Prostate gland (tissue), 2 donors: ENCODE results near the gene DNAH10. TPM values are rescaled to one million over a fixed set of nuclear protein-coding genes. Genes with fewer than 3 reads are reported as not detected.

Experiments
- DNase-seq: peaks from one replicate; pipeline ENCODE4 v3.0.0-alpha.2; 2019; ENCODE audit warnings: low spot score
- H3K27ac ChIP-seq, 2 donors: fragments of 200-600 bp; sonication (generic); 2 replicates each; pipeline ENCODE4 v1.5.1; 2017 to 2019
- H3K27me3 ChIP-seq: fragments of 200-600 bp; sonication (generic); replicated peaks from 2 replicates; pipeline ENCODE4 v1.5.1; 2019; ENCODE audit not compliant: insufficient read depth
- H3K36me3 ChIP-seq, 2 donors: fragments of 200-600 bp; sonication (generic); 1 replicate in 1 of 2; 2 replicates in 1 of 2; pipeline versions ENCODE4 v1.5.1 to v1.8.1; 2017 to 2019
- H3K4me1 ChIP-seq: fragments of 200-600 bp; sonication (generic); replicated peaks from 2 replicates; pipeline ENCODE4 v1.5.1; 2019
- H3K4me3 ChIP-seq, 2 donors: fragments of 200-600 bp; sonication (generic); 2 replicates each; pipeline ENCODE4 v1.5.1; 2017 to 2019
- H3K9me3 ChIP-seq: fragments of 200-600 bp; sonication (generic); 2 replicates; pipeline ENCODE4 v1.5.1; 2017
- POLR2A ChIP-seq: fragments of 450-650 bp; IDR thresholded peaks from one replicate; pipeline ENCODE4 v1.6.1; 2016; ENCODE audit warnings: antibody characterized with exemption, mild to moderate bottlenecking
- POLR2AphosphoS5 ChIP-seq: sonication (generic); formaldehyde crosslinking; IDR thresholded peaks from one replicate; pipeline ENCODE4 v1.6.1; 2017; ENCODE audit warnings: antibody characterized with exemption
- WGBS: methylation state at CpG from one replicate; pipeline ENCODE4 v1.1.5; 2018; 5-methylcytosine and 5-hydroxymethylcytosine counted together
- intact Hi-C: fragments of 100-400 bp; cut with DNase I; formaldehyde crosslinking; loops from one replicate; pipeline ENCODE4 v1.14.2; 2022
- total RNA-seq, 2 donors: library from RNA; depleted of rRNA; stranded (reverse); fragments of >200 nt; gene quantifications; one replicate each; pipeline ENCODE4 v1.1.0, GENCODE V29; 2016
- TF ChIP-seq, protein P1 (sequence below), 4 experiments: fragments of 200-600 bp in 2 of 4; fragments of 450-650 bp in 2 of 4; sonication (generic) in 2 of 4; IDR thresholded peaks; 1 replicate in 3 of 4; 2 replicates in 1 of 4; pipeline ENCODE4 v1.5.1; 2016 to 2019; ENCODE audit warnings: antibody characterized with exemption in 4 of 4, mild to moderate bottlenecking in 2 of 4, moderate library complexity in 2 of 4

The DNAH10 gene
- total RNA-seq, 2 donors from 2014 or later: 0.68 to 7.9 TPM

DNA sequence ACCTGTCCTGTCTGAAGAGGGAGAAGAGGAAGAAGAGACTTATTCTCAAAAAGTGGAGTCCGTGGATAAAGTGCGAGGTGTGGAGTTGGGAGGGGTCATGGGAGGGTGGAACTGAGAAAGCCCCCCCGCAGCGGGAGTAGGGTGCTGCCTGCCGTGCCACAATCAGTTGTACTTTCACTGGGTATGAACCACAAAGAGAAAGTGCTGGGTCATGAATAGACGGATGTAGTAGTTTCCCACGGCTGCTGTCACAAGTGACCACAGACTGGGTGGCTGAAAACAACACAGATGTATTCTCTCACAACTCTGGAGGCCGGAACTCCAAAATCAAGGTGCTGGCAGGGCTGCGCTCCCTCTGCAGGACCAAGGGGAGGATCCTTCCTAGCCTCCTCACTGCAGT lies 5.5 kb downstream of the DNAH10 start:
- Histone ChIP-seq H3K9me3 (no peaks in the 10 kb centered on the region), H3K27me3 (no peaks in the 10 kb centered on the region), H3K36me3 (no peaks in the 10 kb centered on the region), H3K27ac (no peak overlapping the region), H3K4me1 (peaks cover 4% of the 10 kb centered on the region), H3K4me3 (no peak overlapping the region)
- intact Hi-C loops: no loop called here
- WGBS: 83% methylated on average over 9 of the region's 9 CpGs
- DNase-seq: no peak
- TF ChIP-seq POLR2AphosphoS5 (no peak), POLR2A (no peak)
- TF ChIP-seq, protein P1, sequence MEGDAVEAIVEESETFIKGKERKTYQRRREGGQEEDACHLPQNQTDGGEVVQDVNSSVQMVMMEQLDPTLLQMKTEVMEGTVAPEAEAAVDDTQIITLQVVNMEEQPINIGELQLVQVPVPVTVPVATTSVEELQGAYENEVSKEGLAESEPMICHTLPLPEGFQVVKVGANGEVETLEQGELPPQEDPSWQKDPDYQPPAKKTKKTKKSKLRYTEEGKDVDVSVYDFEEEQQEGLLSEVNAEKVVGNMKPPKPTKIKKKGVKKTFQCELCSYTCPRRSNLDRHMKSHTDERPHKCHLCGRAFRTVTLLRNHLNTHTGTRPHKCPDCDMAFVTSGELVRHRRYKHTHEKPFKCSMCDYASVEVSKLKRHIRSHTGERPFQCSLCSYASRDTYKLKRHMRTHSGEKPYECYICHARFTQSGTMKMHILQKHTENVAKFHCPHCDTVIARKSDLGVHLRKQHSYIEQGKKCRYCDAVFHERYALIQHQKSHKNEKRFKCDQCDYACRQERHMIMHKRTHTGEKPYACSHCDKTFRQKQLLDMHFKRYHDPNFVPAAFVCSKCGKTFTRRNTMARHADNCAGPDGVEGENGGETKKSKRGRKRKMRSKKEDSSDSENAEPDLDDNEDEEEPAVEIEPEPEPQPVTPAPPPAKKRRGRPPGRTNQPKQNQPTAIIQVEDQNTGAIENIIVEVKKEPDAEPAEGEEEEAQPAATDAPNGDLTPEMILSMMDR (IDR thresholded peaks at IDR 0.05): no peak

DNA sequence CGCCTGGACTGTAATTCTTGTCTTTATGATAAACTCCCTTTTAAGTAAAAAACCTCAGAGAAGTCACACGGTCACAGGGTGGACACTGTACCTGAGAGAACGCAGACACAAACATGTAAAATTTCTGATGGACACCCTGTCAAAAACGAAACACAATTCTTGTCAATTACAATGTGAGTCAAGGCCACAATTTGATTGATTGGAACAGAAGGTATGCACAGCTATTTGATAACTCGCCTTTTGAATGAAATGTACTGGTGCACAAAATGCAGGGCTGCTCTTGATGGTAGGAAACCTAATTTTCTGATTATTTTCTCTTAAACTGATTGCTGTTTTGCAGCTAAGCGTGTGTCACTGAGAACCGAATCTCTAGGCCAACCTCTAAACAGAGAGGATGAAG lies 9.2 kb downstream of the DNAH10 start:
- no peak for DNase-seq
- Histone ChIP-seq H3K36me3 (no peaks in the 10 kb centered on the region), H3K27me3 (no peaks in the 10 kb centered on the region), H3K9me3 (no peaks in the 10 kb centered on the region), H3K27ac (no peak overlapping the region), H3K4me3 (no peak overlapping the region), H3K4me1 (no peaks in the 10 kb centered on the region)
- TF ChIP-seq POLR2A (no peak), POLR2AphosphoS5 (no peak)
- TF ChIP-seq, protein P1 (IDR thresholded peaks at IDR 0.05): no peak
- intact Hi-C loops: no loop called here
- WGBS: 80% methylated on average over 7 of the region's 7 CpGs

DNA sequence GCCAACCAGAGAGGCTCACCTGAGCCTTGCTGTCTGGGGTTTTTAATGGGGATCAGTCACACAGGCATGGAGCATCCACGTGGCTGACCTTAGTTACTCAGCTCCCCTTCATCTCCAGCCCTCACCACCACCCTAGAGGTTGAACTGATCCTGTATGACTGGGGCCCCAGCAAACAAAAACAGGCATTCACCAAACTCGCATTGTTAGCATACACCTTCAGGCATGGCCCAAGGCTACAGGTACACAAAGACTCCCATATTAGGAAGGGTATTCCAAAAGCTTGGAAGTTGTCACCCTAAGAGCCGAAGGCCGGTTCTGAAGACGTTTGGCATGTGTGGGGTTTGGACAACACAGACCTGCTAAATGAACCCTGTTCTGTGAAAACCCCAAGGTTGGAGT lies 10.0 kb downstream of the DNAH10 start:
- no peaks in the 10 kb centered on the region for H3K9me3 ChIP-seq
- no peak for TF ChIP-seq POLR2AphosphoS5
- TF ChIP-seq POLR2A: no peak
- TF ChIP-seq, protein P1 (IDR thresholded peaks at IDR 0.05): no peak
- intact Hi-C loops: no loop called here
- H3K4me1 ChIP-seq: no peaks in the 10 kb centered on the region
- no peak overlapping the region for H3K4me3 ChIP-seq
- 77% methylated on average over 5 of the region's 5 CpGs for WGBS
- H3K27me3 ChIP-seq: no peaks in the 10 kb centered on the region
- no peaks in the 10 kb centered on the region for H3K36me3 ChIP-seq
- no peak overlapping the region for H3K27ac ChIP-seq
- no peak for DNase-seq

DNA sequence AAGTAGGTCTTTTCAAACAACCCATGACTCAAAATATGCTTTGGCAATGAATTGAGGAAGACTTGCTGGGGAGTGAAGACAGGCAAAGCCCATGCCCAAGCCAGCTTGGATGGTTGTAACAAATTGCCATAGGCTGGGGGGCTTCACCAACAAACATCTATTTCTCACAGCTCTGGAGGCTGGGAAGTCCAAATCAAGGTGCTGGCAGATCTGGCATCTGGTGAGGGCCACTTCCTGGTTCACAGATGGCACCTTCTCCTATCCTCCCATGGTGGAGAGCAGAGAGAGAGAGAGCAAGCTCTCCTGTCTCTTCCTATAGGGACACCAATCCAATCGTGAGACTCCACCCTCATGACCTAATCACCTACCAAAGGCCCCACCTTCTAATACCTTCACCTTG lies 11.3 kb downstream of the DNAH10 start:
- no peaks in the 10 kb centered on the region for H3K27me3 ChIP-seq
- no peak overlapping the region for H3K4me3 ChIP-seq
- no peak overlapping the region for H3K27ac ChIP-seq
- H3K36me3 ChIP-seq: no peaks in the 10 kb centered on the region
- intact Hi-C loops: no loop called here
- TF ChIP-seq, protein P1 (IDR thresholded peaks at IDR 0.05): no peak
- no peak for TF ChIP-seq POLR2A
- TF ChIP-seq POLR2AphosphoS5: no peak
- no peaks in the 10 kb centered on the region for H3K4me1 ChIP-seq
- no peaks in the 10 kb centered on the region for H3K9me3 ChIP-seq
- DNase-seq: no peak
- WGBS: 89% methylated on average over 1 of the region's 1 CpG

DNA sequence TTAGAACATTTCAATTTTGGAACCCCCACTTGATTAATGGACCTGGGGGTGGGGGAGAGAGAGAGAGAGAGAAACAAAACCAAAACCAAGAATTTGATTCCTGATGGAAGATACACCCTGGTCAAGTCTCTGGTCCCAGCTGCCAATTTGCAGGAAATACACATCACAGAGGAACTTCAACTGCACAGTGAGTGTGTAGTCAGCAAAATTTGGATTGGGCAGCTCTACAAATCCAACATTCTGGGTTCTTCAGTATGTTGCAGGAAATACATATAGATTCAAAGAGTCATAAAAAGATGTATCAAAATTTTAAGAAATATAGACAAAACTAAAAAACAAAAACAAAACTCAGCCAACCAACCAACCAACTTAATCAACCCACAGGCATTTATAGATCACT lies 17.4 kb downstream of the DNAH10 start:
- Histone ChIP-seq H3K4me3 (no peak overlapping the region), H3K4me1 (no peaks in the 10 kb centered on the region), H3K27ac (no peak overlapping the region), H3K9me3 (no peaks in the 10 kb centered on the region), H3K27me3 (no peaks in the 10 kb centered on the region), H3K36me3 (no peaks in the 10 kb centered on the region)
- intact Hi-C loops: no loop called here
- DNase-seq: no peak
- no peak for TF ChIP-seq POLR2AphosphoS5
- TF ChIP-seq POLR2A: no peak
- TF ChIP-seq, protein P1 (IDR thresholded peaks at IDR 0.05): no peak
